Coronary artery (tissue), 2 donors: ENCODE measurements around the gene MID1.

Source experiments
- DNase-seq: peaks from one replicate; pipeline ENCODE4 v3.0.0-alpha.2; 2017; ENCODE audit warnings: low spot score
- H3K27ac ChIP-seq, 2 donors: fragments of 200-600 bp; sonication (generic); one replicate each; pipeline ENCODE4 v1.5.1; 2016 to 2019
- H3K4me3 ChIP-seq: fragments of 200-600 bp; sonication (generic); 2 replicates; pipeline ENCODE4 v1.5.1; 2016; ENCODE audit warnings: mild to moderate bottlenecking, moderate library complexity
- CTCF ChIP-seq: fragments of 200-600 bp; sonication (generic); IDR thresholded peaks from one replicate; pipeline ENCODE4 v1.5.1; 2019; ENCODE audit warnings: antibody characterized with exemption

MID1 gene

GRCh38 chrX:10506781-10507180, 113.6 kb downstream of the MID1 start:
- no peak overlapping the region for H3K4me3 ChIP-seq
- no peak overlapping the region for H3K27ac ChIP-seq
- no peak for TF ChIP-seq CTCF
- no peak for DNase-seq

GRCh38 chrX:10505726-10506125, 114.7 kb downstream of the MID1 start:
- Histone ChIP-seq H3K27ac (no peak overlapping the region), H3K4me3 (no peak overlapping the region)
- no peak for DNase-seq
- no peak for TF ChIP-seq CTCF

GRCh38 chrX:10502961-10503360, 117.4 kb downstream of the MID1 start:
- DNase-seq, result no peak
- no peak for TF ChIP-seq CTCF
- Histone ChIP-seq H3K4me3 (no peak overlapping the region), H3K27ac (no peak overlapping the region)

GRCh38 chrX:10501611-10502010, 118.8 kb downstream of the MID1 start:
- no peak for DNase-seq
- Histone ChIP-seq H3K27ac (no peak overlapping the region), H3K4me3 (no peak overlapping the region)
- no peak for TF ChIP-seq CTCF

GRCh38 chrX:10496345-10496965, 123.9 kb downstream of the MID1 start:
- H3K4me3 ChIP-seq, result no peak overlapping the region
- TF ChIP-seq CTCF, result no peak
- H3K27ac ChIP-seq, result peak overlapping the region in 1 of 2 donors; percentile 3
- DNase-seq, result no peak

GRCh38 chrX:10495677-10496076, 124.7 kb downstream of the MID1 start:
- Histone ChIP-seq H3K27ac (no peak overlapping the region), H3K4me3 (no peak overlapping the region)
- no peak for TF ChIP-seq CTCF
- no peak for DNase-seq

GRCh38 chrX:10492250-10492649, 128.1 kb downstream of the MID1 start:
- DNase-seq, result no peak
- no peak overlapping the region for H3K27ac ChIP-seq
- H3K4me3 ChIP-seq, result no peak overlapping the region
- TF ChIP-seq CTCF, result no peak
